ENCODE results near the gene FGL2.
"Not testable (repeated sequence)": the region's sequence is repeated elsewhere in the genome, so short reads cannot be mapped to it uniquely, and the experiment has no call there.

The FGL2 gene

DNA sequence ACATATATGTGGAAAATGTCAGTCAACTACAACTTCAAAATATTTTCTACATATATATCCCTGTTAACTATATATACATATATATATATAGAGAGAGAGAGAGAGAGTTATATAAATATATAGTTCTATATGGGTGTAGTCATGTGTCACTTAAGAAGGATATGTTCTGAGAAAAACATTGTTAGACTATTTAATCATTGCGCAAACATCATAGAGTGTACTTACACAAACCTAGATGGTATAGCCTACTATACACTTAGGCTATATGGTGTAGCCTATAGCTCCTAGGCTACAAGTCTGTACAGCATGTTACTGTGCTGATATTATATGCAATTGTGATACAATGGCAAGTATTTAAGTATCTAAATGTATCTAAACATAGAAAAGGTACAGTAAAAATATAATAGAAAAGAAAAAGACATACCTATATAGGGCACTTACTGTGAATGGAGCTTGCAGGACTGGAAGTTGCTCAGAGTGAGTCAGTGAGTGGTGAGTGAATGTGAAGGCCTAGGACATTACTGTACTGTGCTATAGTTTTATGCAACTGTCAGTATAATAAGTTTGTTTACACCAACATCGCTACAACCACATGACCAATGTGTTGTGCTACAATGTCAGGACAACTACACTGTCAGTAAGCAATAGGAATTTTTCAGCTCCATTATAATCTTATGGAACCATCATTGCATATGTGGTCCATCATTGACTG, 18.0 kb upstream of the FGL2 start:
- in situ Hi-C loops (cut with MboI; ENCODE audit: low sequenced_read_pairs): no loop called here

DNA sequence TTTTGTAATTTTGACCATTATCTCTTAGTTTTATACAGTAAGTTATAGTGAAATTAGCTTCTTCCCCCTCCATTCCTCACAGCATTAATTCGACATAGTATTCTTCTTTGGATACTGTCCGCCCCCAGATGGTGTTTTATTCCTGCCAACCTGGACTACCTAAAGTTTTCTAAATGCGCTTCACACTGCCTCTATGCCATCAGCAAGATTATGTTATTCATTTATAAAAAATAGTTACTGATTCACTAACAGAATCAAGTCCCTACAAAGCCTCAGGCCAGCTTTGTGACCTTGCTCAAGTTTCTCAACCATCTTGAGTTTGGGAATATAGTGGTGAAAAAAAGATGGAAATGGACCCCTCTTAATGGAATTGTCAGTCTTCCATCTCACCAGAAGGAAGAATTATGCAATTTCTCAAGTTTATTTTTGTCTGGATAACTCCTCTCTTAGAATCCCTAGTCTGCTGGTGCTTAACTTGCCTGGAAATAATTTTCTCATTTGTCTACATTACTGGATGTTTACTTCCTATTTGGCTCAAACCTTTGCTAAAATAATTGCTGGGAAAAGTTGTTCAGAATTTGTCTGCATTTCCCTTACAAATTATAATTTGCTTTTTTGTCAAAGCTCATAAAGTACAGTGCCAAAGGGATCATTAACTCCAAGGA, 16.7 kb upstream of the FGL2 start:
- in situ Hi-C loops (cut with MboI; ENCODE audit: low sequenced_read_pairs): no loop called here

DNA sequence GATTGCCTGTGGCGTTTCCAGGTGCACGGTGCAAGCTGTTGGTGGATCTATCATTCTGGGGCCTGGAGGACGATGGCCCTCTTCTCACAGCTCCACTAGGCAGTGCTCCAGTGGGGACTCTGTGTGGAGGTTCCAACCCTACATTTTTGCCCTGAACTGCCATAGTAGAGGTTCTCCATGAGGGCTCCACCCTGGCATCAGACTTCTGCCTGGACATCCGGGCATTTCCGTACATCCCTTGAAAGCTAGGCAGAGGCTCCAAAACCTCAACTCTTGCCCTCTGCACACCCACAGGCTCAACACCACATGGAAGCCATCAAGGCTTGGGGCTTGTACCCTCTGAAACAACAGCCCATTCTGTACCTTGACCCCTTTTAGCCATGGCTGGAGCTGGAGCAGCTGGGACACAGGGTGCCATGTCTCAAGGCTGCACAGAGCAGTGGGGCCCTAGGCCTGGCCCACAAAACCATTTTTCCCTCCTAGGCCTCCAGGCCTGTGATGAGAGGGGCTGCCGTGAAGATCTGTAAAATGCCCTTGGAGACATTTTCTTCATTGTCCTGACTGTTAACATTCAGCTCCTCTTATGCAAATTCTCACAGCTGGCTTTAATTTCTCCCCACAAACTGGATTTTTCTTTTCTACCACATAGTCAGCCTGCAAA, 10.0 kb upstream of the FGL2 start:
- in situ Hi-C loops (cut with MboI; ENCODE audit: low sequenced_read_pairs): no loop called here

DNA sequence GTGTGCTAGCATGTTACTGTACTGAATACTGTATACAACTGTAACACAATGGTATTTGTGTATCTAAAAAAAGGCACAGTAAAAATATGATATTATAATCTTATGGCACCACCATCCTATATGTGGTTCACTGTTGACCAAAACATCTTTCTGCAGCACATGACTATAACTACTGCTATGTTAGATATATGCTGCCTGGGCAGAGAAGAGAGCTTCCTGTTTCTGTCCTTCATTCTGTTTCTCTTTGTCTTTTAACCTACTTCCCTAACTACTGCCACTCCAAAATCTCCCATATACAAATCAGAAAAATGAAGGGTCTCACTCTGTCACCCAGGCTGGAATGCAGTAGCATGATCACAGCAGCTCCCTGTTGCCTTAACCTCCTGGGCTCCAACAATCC, 8.8 kb upstream of the FGL2 start:
- in situ Hi-C loops (cut with MboI; ENCODE audit: low sequenced_read_pairs): no loop called here

DNA sequence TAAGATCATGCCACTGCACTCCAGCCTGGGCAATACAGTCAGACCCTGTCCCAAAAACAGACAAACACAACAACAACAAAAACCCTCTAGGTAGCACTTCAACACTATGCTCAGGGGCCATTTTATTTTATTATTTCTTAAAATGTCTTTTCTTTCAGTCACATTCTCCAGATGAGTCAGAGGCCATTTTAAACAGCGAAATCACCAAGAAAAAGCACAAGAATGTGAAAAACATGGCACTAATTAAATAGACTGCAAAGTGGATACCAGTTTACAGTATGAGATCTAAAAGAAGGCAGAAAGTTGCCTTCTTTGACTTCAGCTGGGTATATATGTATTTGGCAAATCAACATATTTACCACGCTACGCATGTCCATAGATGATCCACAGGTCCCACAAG, 6.1 kb upstream of the FGL2 start:
- in situ Hi-C loops (cut with MboI; ENCODE audit: low sequenced_read_pairs): no loop called here

DNA sequence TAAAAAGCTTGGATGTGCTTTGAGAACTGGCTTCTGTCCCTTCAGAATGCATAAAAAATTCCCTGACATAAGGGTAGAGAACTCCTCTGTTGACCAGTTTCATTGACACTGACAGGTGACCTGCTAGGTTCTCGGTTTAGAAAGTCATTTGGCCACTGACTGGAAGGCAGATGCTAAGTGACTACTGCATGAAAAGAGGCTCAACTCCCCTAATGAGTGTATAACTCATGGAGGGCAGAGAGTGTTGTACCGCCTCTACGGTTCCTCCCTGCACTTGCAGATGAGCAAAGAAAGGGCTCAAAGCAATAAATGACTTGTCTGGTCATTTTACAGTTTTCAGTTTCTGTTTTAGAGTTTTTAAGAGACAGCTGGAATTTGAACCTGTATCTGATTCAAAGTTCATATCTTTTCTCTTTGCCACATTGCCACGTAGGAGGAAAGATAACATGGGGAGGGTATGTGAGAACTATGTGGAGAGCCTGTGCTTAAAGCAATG, 2.9 kb upstream of the FGL2 start:
- in situ Hi-C loops (cut with MboI; ENCODE audit: low sequenced_read_pairs): no loop called here

DNA sequence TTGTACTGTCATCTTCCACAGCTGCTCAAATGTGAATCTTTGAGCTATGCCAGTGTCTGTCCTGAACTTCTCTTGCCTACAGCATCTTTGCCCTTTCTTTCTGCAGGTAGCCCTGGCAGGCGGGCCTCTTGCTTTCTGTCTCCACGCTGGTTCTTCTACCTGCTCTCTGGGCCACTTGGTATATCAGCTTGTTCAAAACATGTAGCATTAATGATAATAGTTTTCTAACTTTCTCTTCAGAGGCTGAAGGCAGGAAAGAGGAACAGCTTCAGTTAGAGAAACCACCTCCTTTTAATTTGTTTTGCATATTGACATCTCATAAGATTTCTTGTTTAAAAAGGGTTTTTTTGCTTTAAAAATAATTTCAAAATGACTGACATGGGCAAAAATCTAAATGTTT, 923 bp upstream of the FGL2 start:
- in situ Hi-C loops (cut with MboI; ENCODE audit: low sequenced_read_pairs): no loop called here

DNA sequence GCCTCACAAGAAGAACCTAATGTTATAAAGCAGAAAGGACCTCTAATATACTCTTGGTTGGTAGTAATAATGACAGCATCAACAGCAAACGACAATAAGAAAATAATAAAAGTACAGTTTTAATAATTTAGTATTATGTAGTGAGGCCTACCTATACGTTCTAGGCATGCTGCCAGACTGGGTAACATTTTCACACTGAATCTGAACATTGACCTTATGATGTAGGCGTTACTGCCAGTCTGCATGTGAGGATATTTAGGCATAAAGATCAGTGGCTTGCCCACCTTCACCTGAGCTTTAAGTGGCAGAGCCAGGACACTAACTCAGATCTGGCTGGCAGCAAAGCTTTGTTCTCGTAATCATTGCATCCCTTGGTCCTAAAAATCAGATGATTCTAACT, 2.5 kb downstream of the FGL2 start:
- in situ Hi-C loops (cut with MboI; ENCODE audit: low sequenced_read_pairs): no loop called here

DNA sequence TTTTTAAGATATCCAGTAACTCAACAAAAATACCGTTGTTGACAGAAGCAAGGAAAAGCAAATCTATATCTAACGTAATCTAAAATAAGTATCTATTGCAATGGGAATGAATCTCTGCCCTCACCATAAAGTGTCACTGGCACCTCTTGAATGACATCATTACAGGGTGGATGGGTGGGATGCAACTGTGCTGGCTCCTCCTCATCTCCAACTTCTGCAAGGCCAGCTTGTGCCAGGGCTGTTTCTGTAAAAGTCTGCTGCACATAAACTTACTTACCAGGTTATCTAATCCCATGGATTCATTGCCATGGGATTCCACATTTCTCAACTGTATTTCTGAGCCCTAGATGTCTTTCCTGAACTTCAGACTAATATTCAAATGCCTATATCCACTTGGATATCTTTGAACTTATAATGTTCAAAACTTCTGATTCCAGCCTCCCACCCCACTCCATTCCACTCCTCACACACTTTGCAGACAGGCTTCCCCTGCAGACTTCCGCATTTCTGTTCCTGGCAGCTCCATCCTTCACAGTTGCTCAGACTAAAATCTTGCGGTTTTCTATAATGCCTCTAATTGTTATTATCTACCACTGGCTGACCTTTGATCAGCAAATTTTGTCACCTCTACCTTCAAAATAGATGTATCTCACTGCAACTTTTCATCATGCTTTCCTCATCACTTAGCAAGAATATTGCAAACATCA, 10.7 kb downstream of the FGL2 start:
- in situ Hi-C loops (cut with MboI; ENCODE audit: low sequenced_read_pairs): no loop called here

DNA sequence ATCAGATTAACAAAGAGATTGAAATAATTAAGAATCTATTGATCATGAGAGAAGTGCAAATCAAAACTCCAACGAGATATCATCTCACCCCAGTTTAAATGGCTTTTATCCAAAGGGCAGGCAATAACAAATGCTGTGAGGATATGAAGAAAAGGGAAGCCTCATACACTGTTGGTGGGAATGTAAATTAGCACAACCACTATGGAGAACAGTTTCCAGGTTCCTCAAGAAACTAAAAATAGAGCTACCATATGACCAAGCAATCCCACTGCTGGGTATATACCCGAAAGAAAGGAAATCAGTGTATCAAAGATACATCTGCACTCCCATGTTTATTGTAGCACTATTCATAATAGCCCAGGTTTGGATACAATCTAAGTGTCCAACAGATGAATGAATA, 13.8 kb downstream of the FGL2 start:
- in situ Hi-C loops (cut with MboI; ENCODE audit: low sequenced_read_pairs): no loop called here

DNA sequence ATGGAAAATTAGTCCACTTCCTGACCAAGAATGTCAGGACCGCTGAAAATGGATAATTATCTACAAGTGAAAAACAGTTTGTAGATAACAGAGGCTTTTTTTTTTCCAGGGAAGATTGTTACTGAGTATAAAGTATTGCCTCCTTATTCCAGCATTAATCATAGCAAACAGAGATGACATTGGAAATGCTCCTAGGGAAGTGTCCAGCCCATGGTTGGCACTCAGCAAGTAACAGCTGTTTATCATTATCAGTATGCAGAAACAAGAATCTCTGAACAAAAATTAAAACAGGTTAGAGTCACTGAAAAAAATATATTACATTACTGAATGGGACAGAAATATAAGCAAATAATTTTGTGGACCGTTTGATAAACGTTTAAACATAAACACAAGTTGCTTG, 14.6 kb downstream of the FGL2 start:
- in situ Hi-C loops (cut with MboI; ENCODE audit: low sequenced_read_pairs): no loop called here

DNA sequence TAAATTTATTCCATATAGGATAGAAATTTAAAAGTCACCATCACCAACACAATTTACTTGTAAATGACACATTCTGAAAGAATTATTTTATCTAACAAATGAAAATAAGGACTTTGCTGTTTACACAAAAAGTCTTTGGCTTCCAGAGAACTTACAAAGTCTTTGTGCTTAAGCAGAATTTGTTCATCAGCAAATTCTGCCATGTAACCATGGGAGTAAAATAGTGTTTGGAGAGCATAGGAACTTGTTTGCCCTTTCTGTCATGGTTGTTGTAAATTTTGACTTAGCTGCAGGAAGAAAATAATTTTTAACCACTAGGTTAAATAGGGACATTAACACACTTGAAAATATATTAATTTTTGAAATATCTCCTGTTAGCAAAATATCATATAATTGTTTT, 15.2 kb downstream of the FGL2 start:
- in situ Hi-C loops (cut with MboI; ENCODE audit: low sequenced_read_pairs): no loop called here

DNA sequence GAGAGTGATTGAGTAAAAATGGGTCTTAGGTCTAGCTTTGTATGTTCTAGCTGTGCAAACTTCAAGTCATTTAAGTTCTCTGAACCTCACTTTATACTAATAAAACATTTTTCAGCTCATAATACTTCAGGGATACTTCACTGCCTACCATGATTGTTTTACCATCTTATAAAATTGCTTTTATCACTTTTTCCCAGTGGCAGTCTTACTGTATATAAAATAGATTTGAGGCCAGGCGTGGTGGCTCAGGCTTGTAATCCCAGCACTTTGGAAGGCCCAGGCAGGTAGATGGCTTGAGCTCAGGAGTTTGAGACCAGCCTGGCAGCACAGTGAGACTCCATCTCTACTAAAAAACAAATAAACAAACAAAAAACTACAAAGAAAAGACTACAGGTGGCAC, 17.4 kb downstream of the FGL2 start:
- in situ Hi-C loops (cut with MboI; ENCODE audit: low sequenced_read_pairs): no loop called here

DNA sequence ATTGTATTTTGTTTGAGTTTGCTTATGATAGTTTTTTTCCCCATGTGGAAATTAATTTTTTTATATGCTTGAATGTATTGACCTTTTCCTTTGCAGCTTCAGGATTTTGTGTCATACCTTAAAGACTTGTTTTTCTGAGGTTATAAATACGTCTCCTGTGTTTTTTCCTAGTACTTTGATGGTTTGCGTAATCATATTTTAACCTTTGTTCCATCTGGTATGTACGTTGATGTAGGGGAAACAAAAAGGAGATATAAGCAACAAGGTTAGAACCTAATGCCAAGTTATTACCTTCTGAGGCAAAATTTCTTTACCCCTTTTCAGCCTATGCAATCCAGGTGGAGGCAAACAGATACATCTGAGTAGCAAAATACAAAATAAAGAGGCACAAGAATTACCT, 17.9 kb downstream of the FGL2 start:
- in situ Hi-C loops (cut with MboI; ENCODE audit: low sequenced_read_pairs): no loop called here

DNA sequence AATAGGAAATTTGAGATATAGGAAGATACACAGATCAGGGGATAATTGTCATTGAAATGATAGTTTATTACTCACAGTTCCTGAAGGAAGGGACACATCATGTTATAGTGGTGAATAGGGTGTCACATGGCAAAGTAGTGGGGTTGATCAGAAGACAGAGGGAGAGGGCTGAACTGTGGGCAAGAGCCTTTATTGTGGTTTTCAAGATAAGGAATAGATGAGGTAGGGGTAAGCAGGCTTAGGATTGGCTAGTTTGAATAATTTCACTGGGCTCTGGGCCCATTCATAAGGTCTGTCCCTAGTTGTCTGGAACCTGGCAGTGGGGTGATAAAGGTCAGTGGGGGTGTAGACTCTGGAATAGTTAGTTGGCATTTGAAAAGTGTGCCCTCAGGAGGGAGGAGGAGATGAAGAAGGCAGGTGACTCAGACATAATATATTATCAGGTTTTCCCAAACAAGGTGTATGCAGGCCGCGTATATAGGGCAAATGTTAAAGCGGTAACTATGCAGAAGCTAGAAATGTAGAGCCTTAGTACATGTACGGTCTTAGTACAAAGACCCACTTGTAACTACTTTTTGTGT, 18.5 kb downstream of the FGL2 start:
- in situ Hi-C loops (cut with MboI; ENCODE audit: low sequenced_read_pairs): no loop called here

DNA sequence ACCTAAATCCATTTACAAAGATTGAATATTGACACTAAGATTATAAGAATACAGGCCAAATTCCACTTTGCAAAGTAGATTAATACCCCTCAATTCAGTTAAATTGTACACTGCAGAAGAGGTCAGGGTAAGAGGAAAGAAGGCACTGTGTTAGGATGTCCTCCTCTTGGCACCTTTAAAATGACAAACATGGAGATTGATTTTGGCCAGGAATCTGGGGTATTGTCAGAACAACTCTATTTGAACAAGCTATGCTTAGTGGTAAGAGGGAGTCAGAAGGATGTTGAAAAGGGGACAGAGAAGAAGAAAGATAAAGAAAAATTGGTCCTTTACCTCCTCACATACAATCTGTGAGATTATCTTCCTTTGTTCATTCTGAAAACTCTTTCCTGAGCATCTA, 21.6 kb downstream of the FGL2 start:
- in situ Hi-C loops (cut with MboI; ENCODE audit: low sequenced_read_pairs): not testable (repeated sequence)

DNA sequence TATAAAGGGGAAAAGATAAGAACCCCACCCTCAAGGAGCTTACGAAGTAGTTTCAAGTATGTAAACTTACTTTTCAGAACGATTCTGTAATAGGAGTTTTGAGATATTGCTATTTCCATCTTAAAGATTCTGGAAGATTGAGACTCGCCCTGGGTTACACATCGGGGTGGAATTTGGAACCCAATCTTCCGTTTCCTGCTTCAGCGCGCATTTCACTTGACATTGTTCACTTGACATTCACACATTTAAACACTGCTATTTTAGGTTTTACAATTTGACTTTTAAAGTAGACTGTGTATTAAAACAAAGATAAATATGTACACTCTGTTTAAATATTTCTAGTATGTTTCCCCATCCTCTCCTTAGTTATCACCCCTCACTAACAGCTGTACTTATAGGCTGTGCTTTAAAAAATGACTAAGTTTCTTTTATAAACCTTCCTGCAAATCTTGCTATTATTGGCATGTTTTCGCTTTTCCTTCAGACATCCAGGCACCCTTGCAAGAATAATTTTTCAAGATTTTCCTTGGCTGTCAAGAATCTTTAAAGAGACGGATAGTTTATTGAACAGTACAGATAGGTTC, 22.2 kb downstream of the FGL2 start:
- in situ Hi-C loops (cut with MboI; ENCODE audit: low sequenced_read_pairs): not testable (repeated sequence)

DNA sequence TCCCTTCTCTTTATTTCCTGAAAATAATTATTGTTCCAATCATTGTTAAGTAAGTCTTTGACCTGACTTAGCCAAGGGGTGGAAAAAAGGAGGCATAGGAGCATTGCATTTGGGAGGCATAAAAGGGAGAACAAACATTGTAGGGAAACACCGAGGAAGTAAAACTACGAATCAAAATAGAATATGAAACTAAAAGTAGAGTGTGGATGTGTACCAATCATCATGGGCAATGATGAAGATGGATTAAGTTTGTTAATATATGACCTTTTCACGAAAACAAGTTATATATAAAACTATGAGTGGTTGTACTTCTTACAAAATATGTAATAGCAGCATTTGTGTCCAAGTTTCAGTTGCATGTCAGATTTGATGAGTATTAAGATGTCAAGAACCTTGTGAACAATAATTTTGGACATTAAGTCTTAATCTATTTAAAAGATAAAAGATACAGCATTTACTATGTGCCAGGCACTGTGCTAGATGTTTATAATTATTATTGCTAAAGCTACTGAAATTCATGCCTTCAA, 24.3 kb downstream of the FGL2 start:
- in situ Hi-C loops (cut with MboI; ENCODE audit: low sequenced_read_pairs): not testable (repeated sequence)

DNA sequence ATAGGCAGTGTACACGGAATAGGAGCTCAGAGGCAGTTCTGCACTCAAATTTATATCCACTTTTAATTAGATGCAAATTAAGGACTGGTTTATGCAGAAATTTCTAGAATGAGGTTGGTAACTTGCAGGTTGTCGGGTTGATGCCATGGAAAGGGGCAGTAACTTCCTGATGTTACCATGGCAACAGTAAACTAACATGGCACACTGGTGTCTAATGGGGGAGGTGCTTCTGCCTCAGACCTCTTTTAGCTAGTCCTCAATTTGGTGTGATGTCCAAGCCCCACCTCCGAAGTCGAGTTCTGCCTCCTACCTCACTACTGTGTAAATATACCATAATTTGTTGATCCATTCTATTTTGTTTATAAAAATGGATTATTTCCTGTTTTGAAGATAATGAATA, 25.2 kb downstream of the FGL2 start:
- in situ Hi-C loops (cut with MboI; ENCODE audit: low sequenced_read_pairs): not testable (repeated sequence)

DNA sequence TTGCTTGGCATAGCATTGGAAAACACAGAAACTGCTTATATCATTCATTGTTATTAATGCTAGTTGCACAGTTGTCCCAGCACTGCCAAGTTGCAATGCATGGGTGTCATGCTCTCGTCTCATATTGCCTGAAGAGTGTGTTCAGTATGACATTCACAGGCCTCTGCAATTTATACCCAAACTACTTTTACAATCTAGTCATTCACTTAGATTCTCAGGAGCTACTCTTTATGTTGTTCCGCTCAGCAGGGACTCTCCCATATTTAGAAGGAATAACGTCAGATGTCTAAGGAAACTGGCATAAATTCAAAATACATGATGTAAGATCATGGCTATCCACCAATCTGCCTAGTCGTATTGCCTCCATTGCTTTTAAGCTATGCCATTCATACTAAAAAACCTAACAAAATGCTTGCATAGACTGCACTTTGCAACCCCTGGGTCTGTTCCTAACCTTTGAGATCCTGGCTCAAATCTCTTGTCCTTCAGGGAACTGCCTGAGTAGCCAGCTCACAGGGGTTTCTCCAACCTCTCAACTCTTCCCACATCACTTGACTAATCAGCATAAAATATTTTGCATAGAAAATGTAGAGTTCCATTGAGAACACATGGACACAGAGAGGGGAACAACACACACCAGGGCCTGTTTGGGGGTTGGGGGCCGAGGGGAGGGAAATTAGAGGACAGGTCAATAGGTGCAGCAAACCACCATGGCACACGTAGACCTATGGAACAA, 27.0 kb downstream of the FGL2 start:
- in situ Hi-C loops (cut with MboI; ENCODE audit: low sequenced_read_pairs): not testable (repeated sequence)

Data from HL-60/S4 treated with phorbol 12-myristate 13-acetate at 8.2 ng/mL for 4 days and 3 days (cell line).